Stomach (tissue), 4 donors: Measurements from ENCODE around the gene IRAK1.
"Not testable (repeated sequence)": the region's sequence is repeated elsewhere in the genome, so short reads cannot be mapped to it uniquely, and the experiment has no call there.

Experiments used
- EP300 ChIP-seq: sonication (generic); formaldehyde crosslinking; IDR thresholded peaks from one replicate; pipeline ENCODE4 v1.6.1; 2017; ENCODE audit warnings: antibody characterized with exemption
- POLR2AphosphoS5 ChIP-seq, 3 donors: sonication (generic); formaldehyde crosslinking; IDR thresholded peaks; one replicate each; pipeline ENCODE4 v1.6.1; 2016; ENCODE audit warnings: antibody characterized with exemption in 3 of 3
- TF ChIP-seq, protein P1 (sequence below), 7 experiments: fragments of 450-650 bp in 4 of 7; fragments of 200-600 bp in 3 of 7; sonication (generic) in 3 of 7; IDR thresholded peaks; one replicate each; pipeline ENCODE4 v1.5.1; 2016 to 2019; ENCODE audit warnings: antibody characterized with exemption in 7 of 7, control low read depth in 2 of 7, mild to moderate bottlenecking in 1 of 7

GRCh38 chrX:153980394-153980793 lies 39.3 kb downstream of the IRAK1 start:
- TF ChIP-seq, protein P1, sequence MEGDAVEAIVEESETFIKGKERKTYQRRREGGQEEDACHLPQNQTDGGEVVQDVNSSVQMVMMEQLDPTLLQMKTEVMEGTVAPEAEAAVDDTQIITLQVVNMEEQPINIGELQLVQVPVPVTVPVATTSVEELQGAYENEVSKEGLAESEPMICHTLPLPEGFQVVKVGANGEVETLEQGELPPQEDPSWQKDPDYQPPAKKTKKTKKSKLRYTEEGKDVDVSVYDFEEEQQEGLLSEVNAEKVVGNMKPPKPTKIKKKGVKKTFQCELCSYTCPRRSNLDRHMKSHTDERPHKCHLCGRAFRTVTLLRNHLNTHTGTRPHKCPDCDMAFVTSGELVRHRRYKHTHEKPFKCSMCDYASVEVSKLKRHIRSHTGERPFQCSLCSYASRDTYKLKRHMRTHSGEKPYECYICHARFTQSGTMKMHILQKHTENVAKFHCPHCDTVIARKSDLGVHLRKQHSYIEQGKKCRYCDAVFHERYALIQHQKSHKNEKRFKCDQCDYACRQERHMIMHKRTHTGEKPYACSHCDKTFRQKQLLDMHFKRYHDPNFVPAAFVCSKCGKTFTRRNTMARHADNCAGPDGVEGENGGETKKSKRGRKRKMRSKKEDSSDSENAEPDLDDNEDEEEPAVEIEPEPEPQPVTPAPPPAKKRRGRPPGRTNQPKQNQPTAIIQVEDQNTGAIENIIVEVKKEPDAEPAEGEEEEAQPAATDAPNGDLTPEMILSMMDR (IDR thresholded peaks at IDR 0.05): not testable (repeated sequence)
- TF ChIP-seq POLR2AphosphoS5 (IDR thresholded peaks at IDR 0.05); EP300: not testable (repeated sequence)
